PFSK-1 (cell line): Measurements from ENCODE around the gene TMEM175.

Experiments used
- FOXP2 ChIP-seq: optimal IDR thresholded peaks from 2 replicates; pipeline ENCODE3; 2011; ENCODE audit warnings: borderline replicate concordance, control low read depth, inconsistent platforms; ENCODE audit not compliant: insufficient read depth; ENCODE audit errors: extremely low read length, extremely low read depth
- POLR2AphosphoS5 ChIP-seq: IDR thresholded peaks from 2 replicates; pipeline ENCODE4 v1.6.1; 2012; ENCODE audit warnings: low read depth, mild to moderate bottlenecking, control low read depth, low read length, moderate library complexity
- REST ChIP-seq, 2 experiments: IDR thresholded peaks; 2 replicates each; pipeline versions ENCODE4 v1.6.1 to v1.8.0; 2011 to 2012; ENCODE audit warnings: low read depth in 2 of 2, low read length in 2 of 2, control low read depth in 1 of 2, inconsistent platforms in 1 of 2, mild to moderate bottlenecking in 1 of 2, moderate library complexity in 1 of 2; ENCODE audit not compliant: insufficient read depth in 1 of 2
- SIN3A ChIP-seq: IDR thresholded peaks from 2 replicates; pipeline ENCODE4 v1.6.1; 2012; ENCODE audit warnings: mild to moderate bottlenecking, low read length, moderate library complexity, borderline replicate concordance; ENCODE audit not compliant: insufficient read depth
- TAF1 ChIP-seq: IDR thresholded peaks from 2 replicates; pipeline ENCODE4 v1.6.1; 2012; ENCODE audit warnings: low read length, control low read depth, borderline replicate concordance; ENCODE audit not compliant: insufficient read depth

The TMEM175 gene

GRCh38 chr4:958314-958665 is 26.0 kb downstream of the TMEM175 start:
- no peak for TF ChIP-seq TAF1
- no peak for TF ChIP-seq REST (IDR thresholded peaks at IDR 0.05; ENCODE audit: insufficient read depth in 1 of 2, low read depth in 2 of 2, low read length in 2 of 2)
- TF ChIP-seq POLR2AphosphoS5 = no peak
- TF ChIP-seq FOXP2 = no peak
- no peak for TF ChIP-seq SIN3A

GRCh38 chr4:958696-959337 is 26.6 kb downstream of the TMEM175 start:
- TF ChIP-seq POLR2AphosphoS5 = no peak
- no peak for TF ChIP-seq REST (IDR thresholded peaks at IDR 0.05; ENCODE audit: insufficient read depth in 1 of 2, low read depth in 2 of 2, low read length in 2 of 2)
- no peak for TF ChIP-seq TAF1
- no peak for TF ChIP-seq SIN3A
- no peak for TF ChIP-seq FOXP2

GRCh38 chr4:959338-960139 is 27.3 kb downstream of the TMEM175 start:
- TF ChIP-seq FOXP2 = no peak
- no peak for TF ChIP-seq SIN3A

GRCh38 chr4:960140-960635 is 27.9 kb downstream of the TMEM175 start:
- TF ChIP-seq TAF1 = no peak
- TF ChIP-seq POLR2AphosphoS5 = no peak
- TF ChIP-seq FOXP2 = no peak
- no peak for TF ChIP-seq SIN3A
- TF ChIP-seq REST (IDR thresholded peaks at IDR 0.05; ENCODE audit: insufficient read depth in 1 of 2, low read depth in 2 of 2, low read length in 2 of 2) = no peak

GRCh38 chr4:960636-961350 is 28.5 kb downstream of the TMEM175 start:
- TF ChIP-seq REST (IDR thresholded peaks at IDR 0.05; ENCODE audit: insufficient read depth in 1 of 2, low read depth in 2 of 2, low read length in 2 of 2) = no peak
